ENCODE measurements around the gene KIRREL1. TPM values are rescaled to one million over a fixed set of nuclear protein-coding genes. Genes with fewer than 3 reads are reported as not detected.

Gene KIRREL1
- polyA plus RNA-seq, 1 experiment = 42.3 TPM

DNA sequence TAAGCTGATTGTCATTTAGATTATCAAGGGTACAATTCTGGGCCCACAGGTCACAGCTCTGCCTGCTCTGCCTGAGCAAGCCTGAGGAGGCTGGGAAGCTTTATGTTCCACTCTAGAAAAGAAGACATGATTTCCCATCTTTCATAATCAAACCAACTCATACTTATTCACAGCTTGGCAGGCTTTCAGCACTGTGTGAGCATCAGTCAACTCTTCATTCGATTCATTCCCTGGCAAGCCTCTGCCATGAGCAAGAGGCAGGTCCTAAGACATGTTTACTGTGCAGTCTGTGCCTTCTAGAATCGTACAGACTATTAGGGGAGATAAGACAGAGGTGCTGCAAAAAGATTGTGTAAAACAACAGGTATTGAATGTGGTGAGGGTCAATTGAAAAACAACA is 24.5 kb upstream of the KIRREL1 start:
- no peaks in the 10 kb centered on the region for H3K27me3 ChIP-seq (ENCODE audit: control insufficient read depth, insufficient read depth, low read length)
- peaks cover 8% of the 10 kb centered on the region for H3K9me3 ChIP-seq (ENCODE audit: control insufficient read depth, insufficient read depth, low read length)
- TF ChIP-seq, protein P1, sequence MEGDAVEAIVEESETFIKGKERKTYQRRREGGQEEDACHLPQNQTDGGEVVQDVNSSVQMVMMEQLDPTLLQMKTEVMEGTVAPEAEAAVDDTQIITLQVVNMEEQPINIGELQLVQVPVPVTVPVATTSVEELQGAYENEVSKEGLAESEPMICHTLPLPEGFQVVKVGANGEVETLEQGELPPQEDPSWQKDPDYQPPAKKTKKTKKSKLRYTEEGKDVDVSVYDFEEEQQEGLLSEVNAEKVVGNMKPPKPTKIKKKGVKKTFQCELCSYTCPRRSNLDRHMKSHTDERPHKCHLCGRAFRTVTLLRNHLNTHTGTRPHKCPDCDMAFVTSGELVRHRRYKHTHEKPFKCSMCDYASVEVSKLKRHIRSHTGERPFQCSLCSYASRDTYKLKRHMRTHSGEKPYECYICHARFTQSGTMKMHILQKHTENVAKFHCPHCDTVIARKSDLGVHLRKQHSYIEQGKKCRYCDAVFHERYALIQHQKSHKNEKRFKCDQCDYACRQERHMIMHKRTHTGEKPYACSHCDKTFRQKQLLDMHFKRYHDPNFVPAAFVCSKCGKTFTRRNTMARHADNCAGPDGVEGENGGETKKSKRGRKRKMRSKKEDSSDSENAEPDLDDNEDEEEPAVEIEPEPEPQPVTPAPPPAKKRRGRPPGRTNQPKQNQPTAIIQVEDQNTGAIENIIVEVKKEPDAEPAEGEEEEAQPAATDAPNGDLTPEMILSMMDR (IDR thresholded peaks at IDR 0.05; ENCODE audit: low read depth, low read length) = no peak
- DNase-seq (ENCODE audit: low read depth, low spot score) = peak; percentile 77
- peak overlapping the region; percentile 21; the same call in 1 of the 2 replicates for H3K4me3 ChIP-seq (ENCODE audit: low read depth, low read length)
- H3K27ac ChIP-seq (ENCODE audit: low read depth, low read length) = peak overlapping the region; percentile 94
- CTCF ChIA-PET = interaction anchor here (0.8 to 18.9 kb wide), 22 partner anchors 9 to 234 kb away, joined by 3 to 1031 read pairs (median 6); partner anchors contain the start of gene KIRREL1
- POLR2A ChIA-PET = interaction anchor here (0.6 to 1.3 kb wide), 3 partner anchors 68 to 153 kb away, joined by 3 to 5 read pairs (median 3); no protein-coding TSS in a partner anchor

DNA sequence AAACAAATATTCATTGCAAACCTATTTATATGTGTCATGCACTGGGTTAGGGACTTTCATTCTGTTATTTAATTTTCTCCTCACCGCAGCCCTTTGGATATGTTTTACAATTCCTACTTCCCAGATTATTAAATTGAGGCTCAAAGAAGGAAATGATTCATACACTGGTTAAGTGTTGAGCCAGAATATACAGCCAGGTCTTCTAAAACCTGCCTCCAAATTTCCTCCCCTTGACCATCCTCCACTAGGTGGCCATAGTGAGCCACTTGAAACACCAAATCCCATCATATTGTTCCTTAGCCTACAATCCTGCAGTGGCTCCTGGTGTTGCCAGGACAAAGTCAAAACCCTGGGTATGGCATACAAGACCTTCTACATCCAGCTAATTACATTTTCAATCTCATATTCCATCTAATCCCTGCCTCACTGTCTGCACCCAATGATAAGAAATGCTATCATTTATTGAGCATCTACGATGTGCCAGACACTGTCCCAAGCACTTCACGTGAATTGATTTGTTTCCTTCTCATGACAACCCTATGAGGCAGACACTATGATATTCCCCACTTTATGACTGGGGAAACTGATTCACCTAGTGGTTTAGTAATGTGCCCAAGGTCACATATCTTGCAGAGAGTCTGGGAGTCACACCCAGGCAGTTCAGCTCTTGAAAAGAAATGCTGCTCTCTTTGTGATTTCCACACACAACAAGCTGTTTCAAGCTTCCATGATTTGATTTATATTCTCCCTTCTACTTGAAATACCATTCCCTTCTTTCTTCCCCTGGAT is 23.6 kb upstream of the KIRREL1 start:
- DNase-seq (ENCODE audit: low read depth, low spot score) = peak; percentile 65
- ChIA-PET POLR2A (interaction anchor here (1.3 kb wide), 1 partner anchor 148 kb away, joined by 3 read pairs; no protein-coding TSS in a partner anchor), CTCF (interaction anchor here (0.7 to 18.9 kb wide), 21 partner anchors 9 to 429 kb away, joined by 3 to 1031 read pairs (median 4); partner anchors contain the start of genes KIRREL1 and OR10T2)
- Histone ChIP-seq H3K27ac (ENCODE audit: low read depth, low read length) (peak overlapping the region; percentile 94), H3K4me3 (ENCODE audit: low read depth, low read length) (no peak overlapping the region), H3K9me3 (ENCODE audit: control insufficient read depth, insufficient read depth, low read length) (peaks cover 8% of the 10 kb centered on the region), H3K27me3 (ENCODE audit: control insufficient read depth, insufficient read depth, low read length) (peaks cover 3% of the 10 kb centered on the region)
- TF ChIP-seq, protein P1 (IDR thresholded peaks at IDR 0.05; ENCODE audit: low read depth, low read length) = peak; percentile 98

DNA sequence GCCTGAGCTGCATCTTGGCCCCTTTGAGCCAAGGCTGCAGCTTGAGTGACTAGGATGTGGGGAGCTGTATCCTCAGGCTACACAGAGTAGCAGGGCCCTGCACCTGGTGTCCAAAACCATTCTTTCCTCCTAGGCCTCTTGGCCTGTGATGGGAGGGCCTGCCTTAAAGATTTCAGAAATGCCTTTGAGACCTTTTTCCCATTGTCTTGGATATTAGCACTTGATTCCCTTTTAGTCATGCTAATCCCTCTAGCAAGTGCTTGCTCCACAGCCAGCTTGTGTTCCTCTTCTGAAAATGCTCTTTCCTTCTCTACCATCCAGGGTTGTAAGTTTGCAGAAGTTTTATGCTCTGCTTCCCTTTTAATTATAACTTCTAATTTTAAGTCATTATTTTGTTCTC is 21.7 kb upstream of the KIRREL1 start:
- ChIA-PET POLR2A (no interaction called here), CTCF (interaction anchor here (4.5 to 18.9 kb wide), 4 partner anchors 11 to 149 kb away, joined by 35 to 1031 read pairs (median 74); partner anchors contain the start of gene KIRREL1)
- TF ChIP-seq, protein P1 (IDR thresholded peaks at IDR 0.05; ENCODE audit: low read depth, low read length) = no peak
- Histone ChIP-seq H3K27ac (ENCODE audit: low read depth, low read length) (no peak overlapping the region), H3K4me3 (ENCODE audit: low read depth, low read length) (no peak overlapping the region), H3K9me3 (ENCODE audit: control insufficient read depth, insufficient read depth, low read length) (peaks cover 8% of the 10 kb centered on the region), H3K27me3 (ENCODE audit: control insufficient read depth, insufficient read depth, low read length) (peaks cover 3% of the 10 kb centered on the region)
- DNase-seq (ENCODE audit: low read depth, low spot score) = no peak

DNA sequence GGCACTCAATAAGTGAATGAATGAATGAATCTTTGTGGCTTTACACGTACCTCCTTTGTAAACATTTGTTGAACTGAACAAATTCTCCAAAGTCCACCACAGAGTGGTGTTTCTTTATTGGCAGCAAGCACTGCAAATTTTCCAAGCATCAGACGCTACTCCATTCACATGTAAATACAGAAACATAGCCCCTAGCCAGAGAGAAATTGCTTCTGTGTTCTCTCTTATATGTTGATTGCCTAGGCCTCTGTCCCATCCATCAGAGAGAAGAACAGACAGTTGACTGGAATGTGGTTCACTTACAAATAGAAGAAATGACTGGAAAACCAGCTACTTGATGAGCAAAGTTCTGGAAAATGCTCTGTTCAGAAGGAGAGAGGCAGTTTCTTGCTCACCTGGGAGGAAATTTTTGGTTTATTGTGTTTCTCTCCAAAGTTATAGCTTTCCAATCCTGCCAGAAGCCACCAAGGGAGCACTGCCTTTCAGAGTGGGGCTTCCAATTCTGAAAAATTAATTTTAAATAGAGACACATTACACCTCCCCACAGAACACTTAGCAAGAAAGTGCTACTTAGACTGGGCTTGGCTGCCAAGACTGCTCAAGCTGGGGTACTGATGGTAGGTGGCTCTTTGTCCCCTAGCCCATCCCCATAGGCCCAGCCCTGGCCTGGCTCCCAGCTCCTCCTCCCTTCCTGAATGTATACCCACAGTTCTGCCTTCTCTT is 18.1 kb upstream of the KIRREL1 start:
- H3K4me3 ChIP-seq (ENCODE audit: low read depth, low read length) = no peak overlapping the region
- TF ChIP-seq, protein P1 (IDR thresholded peaks at IDR 0.05; ENCODE audit: low read depth, low read length) = no peak

More for the DNA sequence above, 18.1 kb upstream of the KIRREL1 start:
- ChIA-PET CTCF (interaction anchor here (0.9 to 9.7 kb wide), 4 partner anchors 12 to 395 kb away, joined by 3 to 99 read pairs (median 22); no protein-coding TSS in a partner anchor), POLR2A (no interaction called here)
- no peak overlapping the region for H3K27ac ChIP-seq (ENCODE audit: low read depth, low read length)
- no peak for DNase-seq (ENCODE audit: low read depth, low spot score)
- H3K9me3 ChIP-seq (ENCODE audit: control insufficient read depth, insufficient read depth, low read length) = peaks cover 4% of the 10 kb centered on the region; the same call in 1 of the 2 replicates
- H3K27me3 ChIP-seq (ENCODE audit: control insufficient read depth, insufficient read depth, low read length) = peaks cover 3% of the 10 kb centered on the region
